ENCODE data around the gene GLRB. TPM values are rescaled to one million over a fixed set of nuclear protein-coding genes. Genes with fewer than 3 reads are reported as not detected.

GLRB gene
- total and polyA plus RNA-seq, 10 of the 15 experiments (the other 5 are each of a cell fraction or from before 2014, with no cell fraction given), result 0.04 TPM; not detected in 9

GRCh38 chr4:157114671-157115070, 38.7 kb downstream of the GLRB start:
- ATAC-seq, result no peak
- WGBS (ENCODE audit: insufficient coverage, insufficient replicate concordance, low lambda C conversion rate, missing lambda C conversion rate), result 53% methylated on average over 6 of the region's 6 CpGs
- DNase-seq (ENCODE audit: low read depth, low spot score), result no peak
- Histone ChIP-seq H2AFZ (ENCODE audit: control insufficient read depth, low read depth, low read length) (no peak overlapping the region), H3K27ac (ENCODE audit: control insufficient read depth, insufficient read depth) (no peak overlapping the region), H4K20me1 (ENCODE audit: control insufficient read depth, insufficient read depth) (no peaks in the 10 kb centered on the region), H3K4me1 (ENCODE audit: control insufficient read depth, insufficient read depth, low read length) (no peaks in the 10 kb centered on the region), H3K9ac (ENCODE audit: control insufficient read depth, insufficient read depth, low read length) (no peak overlapping the region), H3K9me3 (replicated peaks; ENCODE audit: control insufficient read depth, insufficient read depth, low read length) (no peaks in the 10 kb centered on the region), H3K79me2 (ENCODE audit: control insufficient read depth, insufficient read depth, low read length) (no peaks in the 10 kb centered on the region), H3K4me2 (ENCODE audit: control insufficient read depth, insufficient read depth) (no peak overlapping the region), H3K27me3 (replicated peaks in 1 of 2; ENCODE audit: control insufficient read depth in 2 of 2, insufficient read depth in 2 of 2, low read length in 1 of 2) (no peaks in the 10 kb centered on the region), H3K4me3 (no peak overlapping the region), H3K36me3 (ENCODE audit: control insufficient read depth in 2 of 2, insufficient read depth in 2 of 2, low read length in 1 of 2) (no peaks in the 10 kb centered on the region)
- in situ Hi-C loops (cut with MboI), result no loop called here
- intact Hi-C loops (cut with micrococcal nuclease; ENCODE audit: unreplicated experiment), result no loop called here
- ChIA-PET POLR2A (no interaction called here), RAD21 (ENCODE audit: unreplicated experiment) (no interaction called here), CTCF (interaction anchor here (0.7 kb wide), 1 partner anchor 127 kb away, joined by 3 read pairs; no protein-coding TSS in a partner anchor), SMC1A (ENCODE audit: uncharacterized antibody, unreplicated experiment) (no interaction called here)
- BruUV-seq (replicated peaks), result no TSS peak
- no peak for FAIRE-seq
- TF ChIP-seq SMC3 (IDR thresholded peaks at IDR 0.05; ENCODE audit: borderline replicate concordance, low read length), result no peak
- TF ChIP-seq SPI1 (IDR thresholded peaks at IDR 0.05; ENCODE audit: borderline replicate concordance, insufficient read depth, low read depth, low read length), result no peak
- no peak for TF ChIP-seq ZNF687 (IDR thresholded peaks at IDR 0.05)
- TF ChIP-seq SRF (IDR thresholded peaks at IDR 0.05; ENCODE audit: low read depth in 2 of 2, low read length in 2 of 2), result no peak
- no peak for TF ChIP-seq E2F8 (IDR thresholded peaks at IDR 0.05; ENCODE audit: low read depth, partially characterized antibody)
- TF ChIP-seq POLR2AphosphoS2 (IDR thresholded peaks at IDR 0.05; ENCODE audit: low read depth, low read length), result no peak
- no peak for TF ChIP-seq NFIC (IDR thresholded peaks at IDR 0.05; ENCODE audit: low read depth, low read length)
- TF ChIP-seq TCF3 (IDR thresholded peaks at IDR 0.05; ENCODE audit: borderline replicate concordance, insufficient read depth, low read depth, low read length), result no peak
- no peak for TF ChIP-seq HCFC1 (IDR thresholded peaks at IDR 0.05; ENCODE audit: low read length)
- no peak for TF ChIP-seq RELB (IDR thresholded peaks at IDR 0.05; ENCODE audit: low read depth)
- TF ChIP-seq SUZ12 (IDR thresholded peaks at IDR 0.05; ENCODE audit: unreplicated experiment), result no peak
- TF ChIP-seq TCF7 (IDR thresholded peaks at IDR 0.05; ENCODE audit: borderline replicate concordance), result no peak
- no peak for TF ChIP-seq CBX3 (IDR thresholded peaks at IDR 0.05; ENCODE audit: borderline replicate concordance, low read depth)
- TF ChIP-seq USF1 (IDR thresholded peaks at IDR 0.05; ENCODE audit: borderline replicate concordance, extremely low read length, insufficient read depth, low read depth, low read length), result no peak
- no peak for TF ChIP-seq HDAC2 (IDR thresholded peaks at IDR 0.05)
- TF ChIP-seq YBX1 (IDR thresholded peaks at IDR 0.05), result no peak

Measured in GM12878 (cell line).